Muscle layer of colon (tissue), 2 donors: ENCODE measurements around the gene GAREM1.
"Not testable (repeated sequence)": the region's sequence is repeated elsewhere in the genome, so short reads cannot be mapped to it uniquely, and the experiment has no call there.

Source experiments
- H3K27ac ChIP-seq: one replicate; pipeline ENCODE4 v1.7.0; 2013; ENCODE audit warnings: low read depth, mild to moderate bottlenecking, low read length, moderate library complexity
- H3K27me3 ChIP-seq, 2 donors: one replicate each; pipeline ENCODE4 v1.7.0; 2013; ENCODE audit warnings: low read length in 2 of 2, mild to moderate bottlenecking in 2 of 2; ENCODE audit not compliant: insufficient read depth in 2 of 2, control insufficient read depth in 1 of 2
- H3K36me3 ChIP-seq: one replicate; pipeline ENCODE4 v1.7.0; 2013; ENCODE audit warnings: mild to moderate bottlenecking, low read length; ENCODE audit not compliant: insufficient read depth
- H3K4me1 ChIP-seq: one replicate; pipeline ENCODE4 v1.7.0; 2013; ENCODE audit warnings: mild to moderate bottlenecking, low read length; ENCODE audit not compliant: insufficient read depth
- H3K4me3 ChIP-seq, 2 donors: one replicate each; pipeline ENCODE4 v1.7.0; 2013; ENCODE audit warnings: low read length in 2 of 2, low read depth in 1 of 2, mild to moderate bottlenecking in 1 of 2, moderate library complexity in 1 of 2
- H3K9ac ChIP-seq: one replicate; pipeline ENCODE4 v1.7.0; 2013; ENCODE audit warnings: low read length
- H3K9me3 ChIP-seq: one replicate; pipeline ENCODE4 v1.7.0; 2013; ENCODE audit warnings: mild to moderate bottlenecking, low read length
- donor health status: abdominal sarcoma.
- donor health status: Adenocarcinoma of cecum.

Gene GAREM1

DNA sequence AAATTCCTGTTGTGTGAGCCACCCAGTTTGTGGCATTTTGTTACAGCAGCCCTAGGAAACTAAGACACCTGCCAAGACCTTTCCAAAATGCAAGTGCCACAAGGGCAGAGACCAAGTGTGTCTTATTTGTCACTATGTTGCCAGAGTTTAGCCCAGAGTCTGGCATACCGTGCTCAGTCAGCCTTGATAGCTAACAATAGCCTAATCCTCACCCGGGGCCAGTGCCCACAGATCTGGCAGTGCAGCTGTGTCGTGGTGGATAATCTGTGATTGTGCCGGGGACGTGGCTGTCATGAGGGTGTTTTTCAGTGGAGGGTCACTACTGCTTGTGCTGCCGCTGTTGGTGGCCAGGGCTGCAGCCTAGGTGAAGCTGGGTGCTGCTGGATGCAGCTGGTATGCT is 227.3 kb downstream of the GAREM1 start:
- no peaks in the 10 kb centered on the region for H3K4me1 ChIP-seq
- no peak overlapping the region for H3K9ac ChIP-seq

GRCh38 chr18:32242395-32242794 is 228.3 kb downstream of the GAREM1 start:
- Histone ChIP-seq H3K9ac (no peak overlapping the region), H3K27me3 (no peaks in the 10 kb centered on the region), H3K4me3 (no peak overlapping the region), H3K27ac (no peak overlapping the region), H3K4me1 (no peaks in the 10 kb centered on the region), H3K36me3 (no peaks in the 10 kb centered on the region), H3K9me3 (no peaks in the 10 kb centered on the region)

More for the DNA sequence above, 227.3 kb downstream of the GAREM1 start:
- Histone ChIP-seq H3K9me3 (no peaks in the 10 kb centered on the region), H3K27ac (no peak overlapping the region), H3K4me3 (no peak overlapping the region), H3K27me3 (no peaks in the 10 kb centered on the region), H3K36me3 (no peaks in the 10 kb centered on the region)

DNA sequence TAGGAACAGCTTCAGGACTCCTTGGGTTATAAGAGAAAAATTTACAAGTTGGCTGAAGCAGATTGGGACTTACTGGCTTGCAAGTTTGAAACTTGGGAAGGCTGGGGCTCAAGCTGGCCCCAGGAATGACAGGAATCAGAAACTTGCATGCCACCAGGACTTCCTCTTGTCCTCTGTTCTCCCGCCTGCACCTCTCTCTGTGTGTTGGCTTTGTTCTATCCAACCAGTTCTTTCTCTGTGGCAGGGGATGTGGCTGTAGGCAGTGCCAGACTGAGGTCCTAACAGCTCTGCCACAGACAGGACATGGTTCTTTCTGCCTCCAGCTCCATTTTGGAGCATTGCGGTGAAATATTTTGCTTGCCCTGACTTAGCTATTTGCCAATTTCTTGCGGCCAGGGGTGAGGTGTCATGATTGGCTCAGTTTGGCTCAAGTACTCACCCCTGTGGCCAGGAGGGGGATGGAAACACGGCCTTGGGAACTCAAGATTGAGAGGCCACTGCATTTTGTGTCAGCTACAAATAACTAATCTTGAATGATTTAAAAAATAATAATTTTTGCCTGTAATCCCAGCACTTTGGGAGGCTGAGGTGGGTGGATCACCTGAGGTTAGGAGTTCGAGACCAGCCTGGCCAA is 231.9 kb downstream of the GAREM1 start:
- H3K27ac ChIP-seq, result no peak overlapping the region
- H3K4me3 ChIP-seq, result no peak overlapping the region
- no peaks in the 10 kb centered on the region for H3K9me3 ChIP-seq
- no peaks in the 10 kb centered on the region for H3K27me3 ChIP-seq
- no peaks in the 10 kb centered on the region for H3K4me1 ChIP-seq
- no peak overlapping the region for H3K9ac ChIP-seq
- no peaks in the 10 kb centered on the region for H3K36me3 ChIP-seq

DNA sequence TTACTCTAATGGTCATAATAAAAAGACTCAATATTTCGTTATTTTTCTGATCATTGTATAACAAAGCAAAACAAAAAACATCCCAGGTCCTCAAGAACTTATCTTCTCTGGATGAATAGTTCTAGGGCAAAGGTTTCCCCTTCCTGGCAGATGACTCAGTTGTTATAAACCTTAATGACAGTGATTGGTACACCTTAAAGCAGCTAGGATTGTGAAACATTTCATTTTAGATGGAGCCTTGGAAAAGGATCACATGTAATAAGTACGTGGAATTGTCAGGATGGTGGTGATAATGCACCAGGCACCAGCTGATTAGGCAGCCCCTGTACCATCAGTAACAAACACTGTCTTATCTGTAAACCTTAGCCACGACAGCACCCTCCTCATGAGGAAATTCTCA is 233.6 kb downstream of the GAREM1 start:
- Histone ChIP-seq H3K4me1 (no peaks in the 10 kb centered on the region), H3K9ac (no peak overlapping the region), H3K9me3 (no peaks in the 10 kb centered on the region), H3K4me3 (no peak overlapping the region), H3K27ac (no peak overlapping the region), H3K27me3 (no peaks in the 10 kb centered on the region), H3K36me3 (no peaks in the 10 kb centered on the region)

DNA sequence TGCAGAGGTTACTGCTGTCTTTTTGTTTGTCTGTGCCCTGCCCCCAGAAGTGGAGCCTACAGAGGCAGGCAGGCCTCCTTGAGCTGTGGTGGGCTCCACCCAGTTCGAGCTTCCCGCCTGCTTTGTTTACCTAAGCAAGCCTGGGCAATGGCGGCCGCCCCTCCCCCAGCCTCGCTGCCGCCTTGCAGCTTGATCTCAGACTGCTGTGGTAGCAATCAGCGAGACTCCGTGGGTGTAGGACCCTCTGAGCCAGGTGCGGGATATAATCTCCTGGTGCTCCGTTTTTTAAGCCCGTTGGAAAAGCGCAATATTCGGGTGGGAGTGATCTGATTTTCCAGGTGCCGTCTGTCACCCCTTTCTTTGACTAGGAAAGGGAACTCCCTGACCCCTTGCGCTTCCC is 237.3 kb downstream of the GAREM1 start:
- not testable (repeated sequence) for H3K9ac ChIP-seq, H3K27me3 ChIP-seq, H3K27ac ChIP-seq, H3K36me3 ChIP-seq, H3K4me3 ChIP-seq, H3K9me3 ChIP-seq, H3K4me1 ChIP-seq

GRCh38 chr18:32219431-32220018 is 251.2 kb downstream of the GAREM1 start:
- H3K9me3 ChIP-seq, result no peaks in the 10 kb centered on the region
- H3K27ac ChIP-seq, result no peak overlapping the region
- H3K27me3 ChIP-seq, result no peaks in the 10 kb centered on the region
- H3K36me3 ChIP-seq, result no peaks in the 10 kb centered on the region
- no peak overlapping the region for H3K4me3 ChIP-seq
- no peaks in the 10 kb centered on the region for H3K4me1 ChIP-seq
- no peak overlapping the region for H3K9ac ChIP-seq

GRCh38 chr18:32216390-32216789 is 254.3 kb downstream of the GAREM1 start:
- H3K4me1 ChIP-seq, result no peaks in the 10 kb centered on the region
- no peaks in the 10 kb centered on the region for H3K27me3 ChIP-seq
- no peak overlapping the region for H3K9ac ChIP-seq

DNA sequence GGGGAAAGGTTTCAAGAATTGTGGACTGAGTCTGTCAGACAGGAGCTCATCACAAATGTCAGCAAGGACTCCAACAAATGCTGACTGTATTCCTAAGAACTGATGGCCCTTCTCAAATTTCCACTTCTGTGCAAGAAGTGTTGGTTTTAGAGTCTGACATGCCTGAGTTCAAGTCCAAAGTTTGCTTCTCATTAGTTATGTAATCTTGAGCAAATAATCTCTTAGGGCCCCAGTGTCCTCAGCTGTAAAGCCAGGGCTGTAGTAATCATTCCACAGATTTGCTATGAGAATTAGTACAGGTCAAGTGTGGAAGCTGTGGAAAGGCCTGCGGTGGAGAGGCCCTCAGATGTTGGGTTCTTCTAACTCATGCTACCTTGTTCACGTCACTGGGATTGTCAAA is 257.0 kb downstream of the GAREM1 start:
- no peaks in the 10 kb centered on the region for H3K27me3 ChIP-seq
- no peak overlapping the region for H3K27ac ChIP-seq
- H3K9ac ChIP-seq, result no peak overlapping the region
- no peaks in the 10 kb centered on the region for H3K4me1 ChIP-seq
- H3K36me3 ChIP-seq, result no peaks in the 10 kb centered on the region
- no peaks in the 10 kb centered on the region for H3K9me3 ChIP-seq
- no peak overlapping the region for H3K4me3 ChIP-seq

More at GRCh38 chr18:32216390-32216789, 254.3 kb downstream of the GAREM1 start:
- Histone ChIP-seq H3K9me3 (no peaks in the 10 kb centered on the region), H3K27ac (no peak overlapping the region), H3K4me3 (no peak overlapping the region), H3K36me3 (no peaks in the 10 kb centered on the region)
